GM23338 (cell line): Measurements from ENCODE around the gene PEX10. TPM values are rescaled to one million over a fixed set of nuclear protein-coding genes. Genes with fewer than 3 reads are reported as not detected.

Experiments used
- ATAC-seq: fragments of 200-7000 bp; cut with Tn5 transposase; 3 replicates; pipeline ENCODE4 v1.9.1; 2020
- DNase-seq: peaks from one replicate; pipeline ENCODE4 v3.0.0-alpha.2; 2015; ENCODE audit warnings: low spot score
- H2AFZ ChIP-seq: fragments of 200-600 bp; sonication (generic); 2 replicates; pipeline ENCODE4 v1.8.0; 2016; ENCODE audit warnings: antibody characterized with exemption, mild to moderate bottlenecking, moderate library complexity
- H3F3A ChIP-seq: fragments of 200-600 bp; sonication (generic); replicated peaks from 2 replicates; pipeline ENCODE4 v1.8.0; 2017; ENCODE audit warnings: antibody characterized with exemption, mixed run types, low read depth
- H3K27ac ChIP-seq: fragments of 200-600 bp; sonication (generic); 2 replicates; pipeline ENCODE4 v1.6.1; 2016; ENCODE audit warnings: low read depth
- H3K27me3 ChIP-seq: fragments of 200-600 bp; sonication (generic); 2 replicates; pipeline ENCODE4 v1.8.0; 2016; ENCODE audit warnings: mild to moderate bottlenecking, mixed run types, moderate library complexity; ENCODE audit not compliant: insufficient read depth
- H3K36me3 ChIP-seq: fragments of 200-600 bp; sonication (generic); 2 replicates; pipeline ENCODE4 v1.8.0; 2016; ENCODE audit warnings: mild to moderate bottlenecking; ENCODE audit not compliant: insufficient read depth
- H3K4me1 ChIP-seq: fragments of 200-600 bp; sonication (generic); 2 replicates; pipeline ENCODE4 v1.8.0; 2016; ENCODE audit warnings: mild to moderate bottlenecking, moderate library complexity; ENCODE audit not compliant: insufficient read depth
- H3K4me2 ChIP-seq: fragments of 200-600 bp; sonication (generic); 2 replicates; pipeline ENCODE4 v1.7.1; 2017; ENCODE audit warnings: mixed run types
- H3K4me3 ChIP-seq: fragments of 200-600 bp; sonication (generic); 2 replicates; pipeline ENCODE4 v1.6.1; 2016; ENCODE audit warnings: mixed run types
- H3K79me2 ChIP-seq: fragments of 200-600 bp; sonication (generic); replicated peaks from 2 replicates; pipeline ENCODE4 v1.8.0; 2017; ENCODE audit warnings: mild to moderate bottlenecking; ENCODE audit not compliant: insufficient read depth
- H3K9me2 ChIP-seq: fragments of 200-600 bp; sonication (generic); 2 replicates; pipeline ENCODE4 v1.8.0; 2017; ENCODE audit not compliant: insufficient read depth
- H4K20me1 ChIP-seq: fragments of 200-600 bp; sonication (generic); replicated peaks from 2 replicates; pipeline ENCODE4 v1.8.0; 2017; ENCODE audit warnings: mild to moderate bottlenecking; ENCODE audit not compliant: insufficient read depth
- H3K27ac Mint-ChIP-seq: 2 replicates; pipeline ENCODE4 v1.8.0; 2020; ENCODE audit warnings: inconsistent platforms, mild to moderate bottlenecking, moderate library complexity, mixed read lengths
- H3K27me3 Mint-ChIP-seq: 3 replicates; pipeline ENCODE4 v1.8.0; 2022; ENCODE audit warnings: low read depth, mild to moderate bottlenecking, moderate library complexity, mixed read lengths, inconsistent platforms; ENCODE audit not compliant: insufficient read depth, poor library complexity
- H3K36me3 Mint-ChIP-seq: 3 replicates; pipeline ENCODE4 v1.8.0; 2021; ENCODE audit warnings: low read depth, mild to moderate bottlenecking, inconsistent platforms, moderate library complexity, mixed read lengths
- H3K4me1 Mint-ChIP-seq: 3 replicates; pipeline ENCODE4 v1.8.0; 2020; ENCODE audit warnings: mild to moderate bottlenecking, inconsistent platforms, mixed read lengths
- H3K4me3 Mint-ChIP-seq: 3 replicates; pipeline ENCODE4 v1.8.0; 2021; ENCODE audit warnings: moderate library complexity, mild to moderate bottlenecking, inconsistent platforms, mixed read lengths
- H3K9me3 Mint-ChIP-seq: 3 replicates; pipeline ENCODE4 v1.8.0; 2020; ENCODE audit warnings: moderate library complexity, mild to moderate bottlenecking, inconsistent platforms, mixed read lengths
- CREB1 ChIP-seq: fragments of 250-450 bp; sonication (Bioruptor Pico); IDR thresholded peaks from 2 replicates; pipeline ENCODE4 v1.5.0; 2020; ENCODE audit warnings: low read depth, mild to moderate bottlenecking, moderate library complexity
- CTCF ChIP-seq, 2 experiments: fragments of 200-600 bp in 1 of 2; sonication (generic) in 1 of 2; conservative IDR thresholded peaks; 2 replicates each; pipeline versions ENCODE4 v1.5.1 to v1.6.1; 2016 to 2017; ENCODE audit warnings: antibody characterized with exemption in 2 of 2, low read depth in 2 of 2, mild to moderate bottlenecking in 2 of 2, moderate library complexity in 1 of 2
- ETS1 ChIP-seq: IDR thresholded peaks from 2 replicates; pipeline ENCODE4 v1.6.1; 2016; ENCODE audit warnings: antibody characterized with exemption
- EZH2 ChIP-seq: fragments of 200-600 bp; sonication (generic); IDR thresholded peaks from one replicate; pipeline ENCODE4 v1.8.0; 2017; ENCODE audit warnings: antibody characterized with exemption, mild to moderate bottlenecking, low read depth; ENCODE audit not compliant: unreplicated experiment
- JUNB ChIP-seq: IDR thresholded peaks from one replicate; pipeline ENCODE4 v1.6.1; 2016; ENCODE audit warnings: antibody characterized with exemption; ENCODE audit not compliant: unreplicated experiment
- NANOG ChIP-seq: IDR thresholded peaks from 2 replicates; pipeline ENCODE4 v1.6.1; 2016; ENCODE audit warnings: antibody characterized with exemption, borderline replicate concordance
- STAT1 ChIP-seq: IDR thresholded peaks from one replicate; pipeline ENCODE4 v1.6.1; 2016; ENCODE audit warnings: antibody characterized with exemption; ENCODE audit not compliant: unreplicated experiment
- ZNF114 ChIP-seq: fragments of 250-450 bp; sonication (Bioruptor Pico); IDR thresholded peaks from 2 replicates; pipeline ENCODE4 v1.5.0; 2020; ENCODE audit warnings: mild to moderate bottlenecking, moderate library complexity
- ZNF462 ChIP-seq: fragments of 250-450 bp; sonication (Bioruptor Pico); IDR thresholded peaks from 2 replicates; pipeline ENCODE4 v1.5.0; 2020; ENCODE audit warnings: mild to moderate bottlenecking, moderate library complexity
- polyA plus RNA-seq: library from polyadenylated mRNA; unstranded; fragments of >200 nt; fragmentation: Nextera tagmentation; extraction: Ambion mirVana; gene quantifications from 2 replicates; pipeline ENCODE4 v1.2.1, GENCODE V29; 2016
- total RNA-seq: library from RNA; depleted of rRNA; stranded (reverse); fragments of >200 nt; shearing (Covaris generic); gene quantifications from 2 replicates; pipeline ENCODE4 v1.2.3, GENCODE V29; 2014

The PEX10 gene
- total and polyA plus RNA-seq, 2 experiments from 2014 or later: 15.0 to 53.9 TPM

- no peak for TF ChIP-seq ZNF462 (CRISPR knock-in tag)
- TF ChIP-seq JUNB: no peak
- TF ChIP-seq CREB1 (CRISPR knock-in tag): no peak
- no peak for TF ChIP-seq NANOG
- no peak for TF ChIP-seq CTCF (conservative IDR thresholded peaks at IDR 0.05; ENCODE audit: low read depth in 2 of 2)
These were observed 9.9 kb downstream of the PEX10 start (continued) for GRCh38 chr1:2402420-2402819.

- Mint-ChIP-seq H3K36me3 (peaks cover 76% of the 10 kb centered on the region), H3K9me3 (no peaks in the 10 kb centered on the region; the same call in 2 of the 3 replicates), H3K27ac (no peak overlapping the region), H3K4me1 (no peaks in the 10 kb centered on the region; the same call in 2 of the 3 replicates), H3K27me3 (peaks cover 7% of the 10 kb centered on the region), H3K4me3 (no peak overlapping the region)
- Histone ChIP-seq H3K9me2 (no peaks in the 10 kb centered on the region), H3K79me2 (peaks cover 3% of the 10 kb centered on the region; the same call in 1 of the 2 replicates), H4K20me1 (no peaks in the 10 kb centered on the region; the same call in 1 of the 2 replicates), H3K4me3 (no peak overlapping the region), H3K4me1 (no peaks in the 10 kb centered on the region), H3F3A (peaks cover 14% of the 10 kb centered on the region; the same call in 1 of the 2 replicates), H3K36me3 (peaks cover 5% of the 10 kb centered on the region; the same call in 1 of the 2 replicates), H3K27me3 (no peaks in the 10 kb centered on the region), H3K4me2 (no peak overlapping the region), H2AFZ (no peak overlapping the region), H3K27ac (no peak overlapping the region)
- no peak for ATAC-seq
- DNase-seq: no peak
- no peak for TF ChIP-seq ETS1
- TF ChIP-seq ZNF114 (CRISPR knock-in tag): no peak
- TF ChIP-seq STAT1: no peak
- no peak for TF ChIP-seq JUNB
- no peak for TF ChIP-seq CREB1 (CRISPR knock-in tag)
- TF ChIP-seq EZH2: no peak
These were observed 11.3 kb downstream of the PEX10 start for GRCh38 chr1:2400950-2401649.
